HEK293 (cell line): ENCODE measurements around the gene PLSCR3.

Experiments used
- CTCF ChIA-PET: fragments of 350-600 bp; formaldehyde crosslinking; extraction: SDS; loops from one replicate; lab custom pipeline; 2021; ENCODE audit warnings: antibody characterized with exemption; lab: Yijun Ruan, JAX
- POLR2A ChIA-PET: fragments of 300-600 bp; formaldehyde crosslinking; extraction: SDS; loops from one replicate; lab custom pipeline; 2020; ENCODE audit warnings: antibody characterized with exemption, inconsistent platforms; lab: Yijun Ruan, JAX
- H3K27ac ChIP-seq: fragments of 200-500 bp; sonication (Bioruptor generic); 2 replicates; pipeline ENCODE4 v1.5.1; 2014; ENCODE audit warnings: low read depth, low read length, control low read depth, inconsistent platforms; ENCODE audit errors: extremely low read depth
- H3K36me3 ChIP-seq, 2 experiments: fragments of 200-500 bp in 1 of 2; sonication (Bioruptor generic) in 1 of 2; 1 replicate in 1 of 2; 2 replicates in 1 of 2; pipeline ENCODE4 v1.5.1; 2014 to 2017; ENCODE audit warnings: inconsistent platforms in 2 of 2, low read length in 2 of 2; ENCODE audit not compliant: control insufficient read depth in 2 of 2, insufficient read depth in 1 of 2
- H3K4me1 ChIP-seq: fragments of 200-500 bp; sonication (Bioruptor generic); 2 replicates; pipeline ENCODE4 v1.5.1; 2014; ENCODE audit warnings: mild to moderate bottlenecking, low read length, inconsistent platforms; ENCODE audit not compliant: control insufficient read depth, insufficient read depth
- H3K4me3 ChIP-seq: 2 replicates; pipeline ENCODE4 v1.5.1; 2011; ENCODE audit warnings: low read depth, mild to moderate bottlenecking, control low read depth, low read length, moderate library complexity
- H3K9me3 ChIP-seq: fragments of 200-500 bp; sonication (Bioruptor generic); 2 replicates; pipeline ENCODE4 v1.5.1; 2014; ENCODE audit warnings: low read depth, low read length, inconsistent platforms; ENCODE audit not compliant: control insufficient read depth, insufficient read depth
- MYNN ChIP-seq: fragments of 450-650 bp; formaldehyde crosslinking; IDR thresholded peaks from 2 replicates; pipeline ENCODE4 v1.5.1; 2016; ENCODE audit warnings: missing biosample characterization, missing genetic modification characterization, borderline replicate concordance
- PRDM10 ChIP-seq: fragments of 450-650 bp; formaldehyde crosslinking; IDR thresholded peaks from 2 replicates; pipeline ENCODE4 v1.5.1; 2016; ENCODE audit warnings: missing biosample characterization, missing genetic modification characterization
- ZBTB10 ChIP-seq: fragments of 450-650 bp; formaldehyde crosslinking; IDR thresholded peaks from 2 replicates; pipeline ENCODE4 v1.5.1; 2016; ENCODE audit warnings: missing biosample characterization, missing genetic modification characterization
- ZNF16 ChIP-seq: fragments of 450-650 bp; formaldehyde crosslinking; IDR thresholded peaks from 2 replicates; pipeline ENCODE4 v1.5.1; 2016; ENCODE audit warnings: low read depth, missing biosample characterization, missing genetic modification characterization
- ZNF223 ChIP-seq: fragments of 450-650 bp; formaldehyde crosslinking; IDR thresholded peaks from 2 replicates; pipeline ENCODE4 v1.5.1; 2016; ENCODE audit warnings: missing biosample characterization, missing genetic modification characterization
- ZNF324 ChIP-seq: fragments of 450-650 bp; formaldehyde crosslinking; IDR thresholded peaks from 2 replicates; pipeline ENCODE4 v1.5.1; 2016; ENCODE audit warnings: missing biosample characterization, missing genetic modification characterization
- ZNF362 ChIP-seq: fragments of 450-650 bp; formaldehyde crosslinking; IDR thresholded peaks from 2 replicates; pipeline ENCODE4 v1.5.1; 2016; ENCODE audit warnings: missing biosample characterization, missing genetic modification characterization
- ZNF37A ChIP-seq: fragments of 450-650 bp; IDR thresholded peaks from 2 replicates; pipeline ENCODE4 v1.5.1; 2018; ENCODE audit warnings: missing biosample characterization, missing genetic modification characterization
- ZNF510 ChIP-seq: fragments of 450-650 bp; formaldehyde crosslinking; IDR thresholded peaks from 2 replicates; pipeline ENCODE4 v1.5.1; 2018; ENCODE audit warnings: mild to moderate bottlenecking, missing genetic modification characterization, missing biosample characterization; ENCODE audit not compliant: insufficient replicate concordance
- ZNF571 ChIP-seq: fragments of 450-650 bp; formaldehyde crosslinking; IDR thresholded peaks from 2 replicates; pipeline ENCODE4 v1.5.0; 2017; ENCODE audit warnings: missing biosample characterization, missing genetic modification characterization
- ZNF580 ChIP-seq: fragments of 450-650 bp; formaldehyde crosslinking; IDR thresholded peaks from 2 replicates; pipeline ENCODE4 v1.5.1; 2016; ENCODE audit warnings: missing biosample characterization, missing genetic modification characterization
- ZNF629 ChIP-seq: fragments of 450-650 bp; formaldehyde crosslinking; IDR thresholded peaks from 2 replicates; pipeline ENCODE4 v1.5.1; 2017; ENCODE audit warnings: missing biosample characterization, missing genetic modification characterization
- ZNF677 ChIP-seq: fragments of 450-650 bp; IDR thresholded peaks from 2 replicates; pipeline ENCODE4 v1.5.0; 2018; ENCODE audit warnings: missing biosample characterization, mild to moderate bottlenecking, missing genetic modification characterization, moderate library complexity
- ZNF707 ChIP-seq: fragments of 450-650 bp; formaldehyde crosslinking; IDR thresholded peaks from 2 replicates; pipeline ENCODE4 v1.5.1; 2016; ENCODE audit warnings: missing biosample characterization, missing genetic modification characterization
- ZNF830 ChIP-seq: fragments of 450-650 bp; IDR thresholded peaks from 2 replicates; pipeline ENCODE4 v1.5.0; 2018; ENCODE audit warnings: missing biosample characterization, missing genetic modification characterization, low read depth, mild to moderate bottlenecking, moderate library complexity

PLSCR3 gene

GRCh38 chr17:7383742-7384488 is 10.4 kb downstream of the PLSCR3 start:
- TF ChIP-seq ZNF362 (no peak), MYNN (tag by site-specific recombination) (no peak), ZNF629 (tag by site-specific recombination) (no peak), ZNF830 (tag by site-specific recombination) (no peak), ZNF16 (tag by site-specific recombination) (no peak), ZNF677 (tag by site-specific recombination) (no peak), ZNF571 (tag by site-specific recombination) (no peak), ZNF324 (tag by site-specific recombination) (no peak), ZNF223 (tag by site-specific recombination) (no peak)
- H3K36me3 ChIP-seq, result peaks cover 0 to 3% of the 10 kb centered on the region in 2 experiments; a peak in 2 of 3 replicates
- H3K27ac ChIP-seq, result no peak overlapping the region
- H3K4me1 ChIP-seq, result no peaks in the 10 kb centered on the region
- no peak overlapping the region for H3K4me3 ChIP-seq
- POLR2A ChIA-PET, result interaction anchor here (1.1 to 1.3 kb wide), 2 partner anchors 14 to 20 kb away, joined by 3 read pairs; partner anchors contain the start of gene TMEM256
- CTCF ChIA-PET, result no interaction called here
- no peaks in the 10 kb centered on the region for H3K9me3 ChIP-seq

GRCh38 chr17:7383371-7383741 is 11.0 kb downstream of the PLSCR3 start:
- H3K4me1 ChIP-seq, result no peaks in the 10 kb centered on the region
- H3K9me3 ChIP-seq, result no peaks in the 10 kb centered on the region
- no peaks in the 10 kb centered on the region; a peak in 1 of 3 replicates for H3K36me3 ChIP-seq
- ChIA-PET CTCF (no interaction called here), POLR2A (interaction anchor here (1.1 kb wide), 2 partner anchors 15 to 21 kb away, joined by 3 to 4 read pairs; partner anchors contain the start of gene TMEM256)
- H3K27ac ChIP-seq, result no peak overlapping the region
- H3K4me3 ChIP-seq, result no peak overlapping the region
- TF ChIP-seq ZNF324 (tag by site-specific recombination) (no peak), ZNF37A (no peak), ZNF707 (tag by site-specific recombination) (no peak)

GRCh38 chr17:7382901-7383300 is 11.4 kb downstream of the PLSCR3 start:
- Histone ChIP-seq H3K4me3 (no peak overlapping the region), H3K9me3 (no peaks in the 10 kb centered on the region), H3K4me1 (no peaks in the 10 kb centered on the region), H3K36me3 (no peaks in the 10 kb centered on the region; a peak in 1 of 3 replicates), H3K27ac (no peak overlapping the region)
- CTCF ChIA-PET, result interaction anchor here (1.2 kb wide), 1 partner anchor 27 kb away, joined by 3 read pairs; no protein-coding TSS in a partner anchor
- POLR2A ChIA-PET, result interaction anchor here (1.1 kb wide), 2 partner anchors 15 to 21 kb away, joined by 3 to 4 read pairs; partner anchors contain the start of gene TMEM256
- TF ChIP-seq ZNF510, result no peak
- TF ChIP-seq ZNF16 (tag by site-specific recombination), result no peak
- TF ChIP-seq ZNF580 (tag by site-specific recombination), result no peak
- TF ChIP-seq PRDM10 (tag by site-specific recombination), result no peak
- TF ChIP-seq ZBTB10 (tag by site-specific recombination), result no peak
